ENCODE measurements around the gene FOXO1.

Gene FOXO1

DNA sequence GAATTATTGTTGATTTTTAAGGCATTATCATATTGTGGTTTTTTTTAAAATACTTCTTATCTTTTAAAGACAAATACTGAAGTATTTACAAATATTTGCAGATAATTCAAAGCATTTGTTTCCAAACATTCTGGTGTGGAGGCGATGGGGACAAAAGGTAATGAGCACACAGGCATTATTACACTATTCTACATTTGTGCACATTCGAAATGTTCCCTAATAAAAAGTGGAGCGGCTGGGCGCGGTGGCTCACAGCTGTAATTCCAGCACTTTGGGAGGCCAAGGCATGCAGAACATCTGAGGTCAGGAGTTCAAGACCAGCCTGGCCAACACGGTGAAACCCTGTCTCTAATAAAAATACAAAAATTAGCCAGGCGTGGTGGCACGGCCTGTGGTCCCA lies 133.4 kb downstream of the FOXO1 start:
- Histone ChIP-seq H3K4me3 (ENCODE audit: insufficient read length, low read depth) (no peak overlapping the region), H3K9me3 (ENCODE audit: insufficient read depth, low read length) (0 out of 2 replicates have a peak, but pooled peaks cover 2% of the 10 kb centered on the region), H3K4me1 (ENCODE audit: insufficient read depth, insufficient read length) (peaks cover 4% of the 10 kb centered on the region), H3K27me3 (ENCODE audit: insufficient read depth, insufficient read length) (no peaks in the 10 kb centered on the region), H3K9ac (ENCODE audit: insufficient read length, low read depth) (no peak overlapping the region), H3K36me3 (ENCODE audit: insufficient read depth, insufficient read length, low read length) (no peaks in the 10 kb centered on the region)
- no peak for TF ChIP-seq SUZ12 (IDR thresholded peaks at IDR 0.05; ENCODE audit: extremely low read depth, insufficient read depth, insufficient read length)
- no peak for TF ChIP-seq ZNF274 (IDR thresholded peaks at IDR 0.05; ENCODE audit: low read depth, low read length)
- no peak for TF ChIP-seq YY1 (IDR thresholded peaks at IDR 0.05; ENCODE audit: insufficient read depth, insufficient read length)
- no peak for DNase-seq (ENCODE audit: low read depth, low spot score)

DNA sequence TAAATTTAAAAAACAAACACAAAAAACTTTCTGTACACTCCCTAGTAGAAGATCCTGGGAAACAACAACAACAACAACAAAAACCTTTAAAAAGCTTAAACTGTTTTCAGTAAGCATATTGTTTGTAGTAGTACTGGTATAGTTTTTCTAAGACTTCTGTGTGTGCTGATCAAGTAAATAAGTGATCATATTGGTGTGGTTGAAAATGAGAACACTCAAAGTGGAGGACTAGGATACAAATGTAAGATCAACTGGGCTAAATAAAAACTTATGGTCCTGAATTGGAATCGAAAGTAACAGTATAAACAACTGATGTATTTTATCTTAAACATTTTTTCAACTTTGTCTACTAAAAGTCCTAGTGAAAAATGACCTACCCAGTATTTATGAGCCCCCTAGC lies 135.5 kb downstream of the FOXO1 start:
- no peaks in the 10 kb centered on the region for H3K4me1 ChIP-seq (ENCODE audit: insufficient read depth, insufficient read length)
- no peak for DNase-seq (ENCODE audit: low read depth, low spot score)
- no peak overlapping the region for H3K9ac ChIP-seq (ENCODE audit: insufficient read length, low read depth)
- TF ChIP-seq YY1 (IDR thresholded peaks at IDR 0.05; ENCODE audit: insufficient read depth, insufficient read length) (no peak), SUZ12 (IDR thresholded peaks at IDR 0.05; ENCODE audit: extremely low read depth, insufficient read depth, insufficient read length) (no peak), ZNF274 (IDR thresholded peaks at IDR 0.05; ENCODE audit: low read depth, low read length) (no peak)
- no peak overlapping the region for H3K4me3 ChIP-seq (ENCODE audit: insufficient read length, low read depth)
- no peaks in the 10 kb centered on the region for H3K36me3 ChIP-seq (ENCODE audit: insufficient read depth, insufficient read length, low read length)
- no peaks in the 10 kb centered on the region for H3K27me3 ChIP-seq (ENCODE audit: insufficient read depth, insufficient read length)
- H3K9me3 ChIP-seq (ENCODE audit: insufficient read depth, low read length) = 0 out of 2 replicates have a peak, but pooled peaks cover 6% of the 10 kb centered on the region

DNA sequence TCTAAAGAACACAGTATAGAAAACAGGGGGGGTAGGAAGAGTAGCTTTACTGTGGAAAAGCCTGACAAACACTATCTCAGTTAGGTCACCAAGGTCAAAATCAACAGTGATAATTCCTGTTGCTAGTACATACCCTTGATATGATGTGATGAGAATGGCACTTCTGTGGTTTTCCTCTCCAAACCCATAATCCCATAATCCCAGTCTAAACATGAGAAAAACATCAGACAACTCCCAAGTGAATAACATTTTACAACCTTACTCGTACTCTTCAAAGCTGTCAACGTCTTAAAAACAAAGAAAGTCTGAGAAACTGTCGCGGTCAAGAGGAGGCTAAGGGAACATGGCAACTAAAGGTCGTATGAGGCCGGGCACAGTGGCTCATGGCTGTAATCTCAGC lies 137.6 kb downstream of the FOXO1 start:
- no peak for TF ChIP-seq SUZ12 (IDR thresholded peaks at IDR 0.05; ENCODE audit: extremely low read depth, insufficient read depth, insufficient read length)
- no peak for TF ChIP-seq YY1 (IDR thresholded peaks at IDR 0.05; ENCODE audit: insufficient read depth, insufficient read length)
- no peak for TF ChIP-seq ZNF274 (IDR thresholded peaks at IDR 0.05; ENCODE audit: low read depth, low read length)
- no peaks in the 10 kb centered on the region for H3K36me3 ChIP-seq (ENCODE audit: insufficient read depth, insufficient read length, low read length)
- H3K9ac ChIP-seq (ENCODE audit: insufficient read length, low read depth) = no peak overlapping the region
- H3K9me3 ChIP-seq (ENCODE audit: insufficient read depth, low read length) = 0 out of 2 replicates have a peak, but pooled peaks cover 6% of the 10 kb centered on the region
- no peaks in the 10 kb centered on the region for H3K27me3 ChIP-seq (ENCODE audit: insufficient read depth, insufficient read length)
- no peak overlapping the region for H3K4me3 ChIP-seq (ENCODE audit: insufficient read length, low read depth)
- no peaks in the 10 kb centered on the region for H3K4me1 ChIP-seq (ENCODE audit: insufficient read depth, insufficient read length)
- no peak for DNase-seq (ENCODE audit: low read depth, low spot score)

DNA sequence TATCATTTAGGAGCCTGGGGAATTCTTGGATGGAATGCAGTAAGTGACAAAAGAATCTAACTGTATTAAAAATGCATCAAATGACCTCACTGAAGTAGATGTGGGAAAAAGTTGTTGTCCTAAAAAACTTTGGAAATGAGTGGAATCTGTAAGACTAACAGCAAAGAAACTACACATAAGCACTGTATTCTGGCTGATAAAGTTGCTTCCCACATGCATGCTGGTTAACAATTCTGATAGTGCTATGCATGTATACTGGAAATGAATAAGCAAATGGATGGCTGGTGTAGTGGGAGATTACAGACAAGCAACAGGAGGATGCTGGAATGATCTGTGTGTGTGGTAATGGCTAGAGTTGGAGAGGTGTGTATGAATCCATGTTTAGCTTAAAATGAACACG lies 138.5 kb downstream of the FOXO1 start:
- Histone ChIP-seq H3K27me3 (ENCODE audit: insufficient read depth, insufficient read length) (no peaks in the 10 kb centered on the region), H3K36me3 (ENCODE audit: insufficient read depth, insufficient read length, low read length) (no peaks in the 10 kb centered on the region), H3K4me3 (ENCODE audit: insufficient read length, low read depth) (no peak overlapping the region), H3K4me1 (ENCODE audit: insufficient read depth, insufficient read length) (no peaks in the 10 kb centered on the region), H3K9me3 (ENCODE audit: insufficient read depth, low read length) (0 out of 2 replicates have a peak, but pooled peaks cover 6% of the 10 kb centered on the region), H3K9ac (ENCODE audit: insufficient read length, low read depth) (no peak overlapping the region)
- no peak for DNase-seq (ENCODE audit: low read depth, low spot score)
- TF ChIP-seq ZNF274 (IDR thresholded peaks at IDR 0.05; ENCODE audit: low read depth, low read length) (no peak), SUZ12 (IDR thresholded peaks at IDR 0.05; ENCODE audit: extremely low read depth, insufficient read depth, insufficient read length) (no peak), YY1 (IDR thresholded peaks at IDR 0.05; ENCODE audit: insufficient read depth, insufficient read length) (no peak)

DNA sequence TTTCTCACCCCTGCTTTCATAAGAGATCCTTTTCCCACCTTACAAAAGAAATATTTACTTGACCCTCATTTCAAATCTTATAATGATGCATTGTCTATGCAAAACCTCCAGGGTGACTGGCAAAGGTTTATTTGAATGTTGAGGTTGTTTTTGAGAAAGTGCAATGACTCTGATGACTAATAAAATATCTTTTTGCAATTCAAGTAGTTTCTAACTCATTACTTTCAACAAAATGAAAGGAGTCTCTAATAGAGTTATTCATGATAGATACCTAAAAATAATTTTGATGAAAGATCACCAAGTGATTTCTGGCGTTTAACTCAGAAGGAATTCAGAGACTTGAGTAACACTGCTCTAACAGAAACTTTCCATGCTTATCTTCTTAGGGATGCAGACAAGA lies 144.2 kb downstream of the FOXO1 start:
- Histone ChIP-seq H3K9me3 (ENCODE audit: insufficient read depth, low read length) (no peaks in the 10 kb centered on the region), H3K4me1 (ENCODE audit: insufficient read depth, insufficient read length) (no peaks in the 10 kb centered on the region), H3K27me3 (ENCODE audit: insufficient read depth, insufficient read length) (no peaks in the 10 kb centered on the region), H3K9ac (ENCODE audit: insufficient read length, low read depth) (no peak overlapping the region), H3K36me3 (ENCODE audit: insufficient read depth, insufficient read length, low read length) (no peaks in the 10 kb centered on the region), H3K4me3 (ENCODE audit: insufficient read length, low read depth) (no peak overlapping the region)
- no peak for DNase-seq (ENCODE audit: low read depth, low spot score)
- TF ChIP-seq YY1 (IDR thresholded peaks at IDR 0.05; ENCODE audit: insufficient read depth, insufficient read length) = no peak
- TF ChIP-seq SUZ12 (IDR thresholded peaks at IDR 0.05; ENCODE audit: extremely low read depth, insufficient read depth, insufficient read length) = no peak
- TF ChIP-seq ZNF274 (IDR thresholded peaks at IDR 0.05; ENCODE audit: low read depth, low read length) = no peak

DNA sequence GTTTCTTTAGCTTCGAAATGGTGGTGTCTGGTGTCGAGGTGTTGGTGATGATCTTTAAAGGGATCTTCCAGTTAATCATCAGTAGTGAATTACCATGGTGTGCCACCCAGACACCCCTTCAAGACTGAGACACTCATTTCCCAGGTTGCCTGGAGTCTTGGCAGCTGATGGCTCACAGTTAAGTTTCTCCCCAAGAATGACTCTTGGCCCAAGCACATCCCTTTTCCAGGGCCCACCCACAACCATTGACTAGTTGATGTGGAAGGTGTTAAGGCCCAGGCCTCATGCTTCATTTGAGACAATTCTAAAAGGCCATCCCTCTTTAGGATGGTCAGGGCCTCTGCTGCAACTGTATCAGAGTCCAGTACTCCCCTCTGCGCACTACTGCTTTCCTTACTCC lies 145.5 kb downstream of the FOXO1 start:
- H3K4me1 ChIP-seq (ENCODE audit: insufficient read depth, insufficient read length) = no peaks in the 10 kb centered on the region
- H3K4me3 ChIP-seq (ENCODE audit: insufficient read length, low read depth) = no peak overlapping the region
- no peak for TF ChIP-seq SUZ12 (IDR thresholded peaks at IDR 0.05; ENCODE audit: extremely low read depth, insufficient read depth, insufficient read length)
- no peak for TF ChIP-seq YY1 (IDR thresholded peaks at IDR 0.05; ENCODE audit: insufficient read depth, insufficient read length)
- TF ChIP-seq ZNF274 (IDR thresholded peaks at IDR 0.05; ENCODE audit: low read depth, low read length) = no peak
- no peak overlapping the region for H3K9ac ChIP-seq (ENCODE audit: insufficient read length, low read depth)
- H3K36me3 ChIP-seq (ENCODE audit: insufficient read depth, insufficient read length, low read length) = no peaks in the 10 kb centered on the region
- no peak for DNase-seq (ENCODE audit: low read depth, low spot score)
- H3K27me3 ChIP-seq (ENCODE audit: insufficient read depth, insufficient read length) = no peaks in the 10 kb centered on the region
- no peaks in the 10 kb centered on the region for H3K9me3 ChIP-seq (ENCODE audit: insufficient read depth, low read length)

DNA sequence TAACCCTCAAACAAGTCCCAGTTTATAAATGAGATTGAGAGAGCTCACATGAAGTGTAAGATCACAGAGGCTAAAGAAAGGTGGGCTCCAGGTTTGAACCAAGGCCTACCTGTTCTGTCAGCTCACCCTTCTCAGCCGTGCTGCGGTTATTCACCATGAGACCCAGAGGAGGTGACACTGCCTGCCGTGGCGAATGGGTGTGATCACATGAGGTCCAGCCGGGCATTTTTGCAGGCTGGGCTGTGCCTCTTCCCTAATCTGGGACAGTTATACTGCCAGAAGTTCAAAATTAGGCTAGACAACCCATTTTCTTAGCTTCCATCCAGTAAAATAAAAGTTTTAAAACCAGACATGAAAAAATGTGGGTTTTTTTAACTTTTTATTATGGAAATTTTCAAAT lies 146.8 kb downstream of the FOXO1 start:
- Histone ChIP-seq H3K4me3 (ENCODE audit: insufficient read length, low read depth) (no peak overlapping the region), H3K27me3 (ENCODE audit: insufficient read depth, insufficient read length) (no peaks in the 10 kb centered on the region), H3K9me3 (ENCODE audit: insufficient read depth, low read length) (no peaks in the 10 kb centered on the region), H3K36me3 (ENCODE audit: insufficient read depth, insufficient read length, low read length) (no peaks in the 10 kb centered on the region), H3K9ac (ENCODE audit: insufficient read length, low read depth) (no peak overlapping the region), H3K4me1 (ENCODE audit: insufficient read depth, insufficient read length) (no peaks in the 10 kb centered on the region)
- no peak for TF ChIP-seq ZNF274 (IDR thresholded peaks at IDR 0.05; ENCODE audit: low read depth, low read length)
- DNase-seq (ENCODE audit: low read depth, low spot score) = no peak

DNA sequence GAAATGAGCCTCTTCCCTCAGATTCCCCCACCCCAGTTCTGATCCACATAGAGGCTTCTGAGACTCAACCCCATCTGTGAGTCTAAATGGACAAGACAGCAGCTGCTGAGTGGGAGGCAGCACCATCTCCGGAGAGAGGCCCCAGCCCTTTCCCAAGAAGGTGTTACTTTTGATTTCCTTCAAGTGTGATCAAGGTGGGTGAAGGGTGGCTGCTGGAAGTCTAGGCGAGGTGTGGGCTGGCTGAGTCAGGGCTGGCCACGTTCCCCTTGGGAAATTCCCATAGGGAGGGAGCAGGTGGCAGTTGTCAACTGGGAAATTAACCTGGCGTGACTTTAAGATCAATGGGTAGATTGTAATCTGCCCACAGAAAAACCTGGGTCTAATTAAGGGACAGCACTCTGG lies 148.0 kb downstream of the FOXO1 start:
- Histone ChIP-seq H3K36me3 (ENCODE audit: insufficient read depth, insufficient read length, low read length) (no peaks in the 10 kb centered on the region), H3K9ac (ENCODE audit: insufficient read length, low read depth) (no peak overlapping the region), H3K9me3 (ENCODE audit: insufficient read depth, low read length) (no peaks in the 10 kb centered on the region), H3K4me3 (ENCODE audit: insufficient read length, low read depth) (no peak overlapping the region), H3K4me1 (ENCODE audit: insufficient read depth, insufficient read length) (no peaks in the 10 kb centered on the region), H3K27me3 (ENCODE audit: insufficient read depth, insufficient read length) (no peaks in the 10 kb centered on the region)
- TF ChIP-seq SUZ12 (IDR thresholded peaks at IDR 0.05; ENCODE audit: extremely low read depth, insufficient read depth, insufficient read length) = no peak
- no peak for TF ChIP-seq YY1 (IDR thresholded peaks at IDR 0.05; ENCODE audit: insufficient read depth, insufficient read length)
- no peak for TF ChIP-seq ZNF274 (IDR thresholded peaks at IDR 0.05; ENCODE audit: low read depth, low read length)
- no peak for DNase-seq (ENCODE audit: low read depth, low spot score)
